ENCODE data around the gene CSE1L. TPM values are rescaled to one million over a fixed set of nuclear protein-coding genes. Genes with fewer than 3 reads are reported as not detected.

Gene CSE1L
- total RNA-seq, 4 donors from 2014 or later, result 24.3 to 62.0 (median 29.8) TPM

DNA sequence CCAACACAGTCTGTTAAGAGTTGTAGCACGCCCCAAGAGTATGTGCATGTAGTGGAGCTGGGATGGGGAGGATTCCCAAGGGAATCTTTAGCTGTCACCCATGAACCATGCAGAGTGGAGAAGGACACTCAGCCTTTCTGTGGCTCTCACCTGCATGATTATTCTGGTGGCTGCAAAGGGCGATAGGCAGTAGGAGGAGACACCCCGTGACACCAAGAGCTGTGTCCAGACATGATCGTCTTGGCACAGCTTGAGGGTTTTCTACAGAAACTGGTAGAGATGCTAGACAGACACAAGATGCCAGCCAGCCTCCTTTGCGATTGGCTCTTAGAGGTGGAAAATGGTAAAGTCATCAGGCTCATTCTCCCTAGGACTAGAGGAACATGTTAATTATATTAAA lies 3.1 kb upstream of the CSE1L start:
- TF ChIP-seq, protein P1, sequence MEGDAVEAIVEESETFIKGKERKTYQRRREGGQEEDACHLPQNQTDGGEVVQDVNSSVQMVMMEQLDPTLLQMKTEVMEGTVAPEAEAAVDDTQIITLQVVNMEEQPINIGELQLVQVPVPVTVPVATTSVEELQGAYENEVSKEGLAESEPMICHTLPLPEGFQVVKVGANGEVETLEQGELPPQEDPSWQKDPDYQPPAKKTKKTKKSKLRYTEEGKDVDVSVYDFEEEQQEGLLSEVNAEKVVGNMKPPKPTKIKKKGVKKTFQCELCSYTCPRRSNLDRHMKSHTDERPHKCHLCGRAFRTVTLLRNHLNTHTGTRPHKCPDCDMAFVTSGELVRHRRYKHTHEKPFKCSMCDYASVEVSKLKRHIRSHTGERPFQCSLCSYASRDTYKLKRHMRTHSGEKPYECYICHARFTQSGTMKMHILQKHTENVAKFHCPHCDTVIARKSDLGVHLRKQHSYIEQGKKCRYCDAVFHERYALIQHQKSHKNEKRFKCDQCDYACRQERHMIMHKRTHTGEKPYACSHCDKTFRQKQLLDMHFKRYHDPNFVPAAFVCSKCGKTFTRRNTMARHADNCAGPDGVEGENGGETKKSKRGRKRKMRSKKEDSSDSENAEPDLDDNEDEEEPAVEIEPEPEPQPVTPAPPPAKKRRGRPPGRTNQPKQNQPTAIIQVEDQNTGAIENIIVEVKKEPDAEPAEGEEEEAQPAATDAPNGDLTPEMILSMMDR (IDR thresholded peaks at IDR 0.05; ENCODE audit: low read depth), result no peak

DNA sequence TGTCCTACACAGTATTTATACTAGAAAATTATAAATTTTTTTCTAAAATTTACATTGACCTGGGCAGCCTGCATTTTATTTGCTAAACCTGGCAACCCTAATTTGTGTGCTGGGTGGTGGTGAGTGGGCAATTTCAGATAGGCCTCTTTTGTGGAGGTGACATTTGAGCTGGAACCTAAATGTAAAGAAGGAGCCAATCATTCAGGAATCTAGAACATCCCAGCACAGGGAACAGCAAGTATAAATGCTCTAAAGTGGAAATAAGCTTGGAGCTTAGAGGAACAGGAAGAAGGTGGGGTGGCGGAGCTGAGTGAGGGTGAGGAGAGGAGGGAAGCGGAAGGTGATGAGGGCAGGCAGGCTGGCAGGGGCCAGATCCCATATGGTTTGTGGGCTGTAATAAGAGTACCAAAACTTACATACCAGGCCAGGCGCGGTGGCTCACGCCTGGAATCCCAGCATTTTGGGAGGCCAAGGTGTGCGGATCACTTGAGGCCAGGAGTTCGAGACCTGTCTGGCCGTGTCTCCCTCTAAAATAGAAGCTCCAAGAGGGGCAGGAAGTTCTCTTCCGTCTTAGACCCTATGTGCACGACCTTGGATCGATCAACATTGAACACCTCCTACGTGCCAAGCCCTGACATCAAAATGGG lies 549 bp upstream of the CSE1L start:
- TF ChIP-seq, protein P1 (IDR thresholded peaks at IDR 0.05; ENCODE audit: low read depth), result no peak

DNA sequence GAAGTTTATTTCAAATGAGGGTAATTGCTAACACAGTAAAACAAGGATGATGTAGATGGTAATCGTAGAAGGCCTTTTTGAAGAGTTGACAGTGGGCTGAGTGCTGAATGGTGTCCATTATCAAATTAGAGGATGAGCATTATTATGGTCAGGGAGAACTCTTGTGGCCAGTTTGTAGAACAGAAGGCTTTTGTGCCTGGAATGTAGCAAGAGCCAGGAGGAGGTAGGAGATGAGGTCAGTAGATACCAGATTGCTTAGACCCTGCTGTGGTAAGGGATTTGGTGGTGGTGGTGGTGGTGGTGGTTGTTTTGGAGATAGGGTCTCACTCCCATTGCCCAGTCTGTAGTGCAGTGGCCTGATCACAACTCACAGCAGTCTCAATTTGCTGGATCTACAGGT lies 6.2 kb downstream of the CSE1L start:
- TF ChIP-seq, protein P1 (IDR thresholded peaks at IDR 0.05; ENCODE audit: low read depth), result no peak

DNA sequence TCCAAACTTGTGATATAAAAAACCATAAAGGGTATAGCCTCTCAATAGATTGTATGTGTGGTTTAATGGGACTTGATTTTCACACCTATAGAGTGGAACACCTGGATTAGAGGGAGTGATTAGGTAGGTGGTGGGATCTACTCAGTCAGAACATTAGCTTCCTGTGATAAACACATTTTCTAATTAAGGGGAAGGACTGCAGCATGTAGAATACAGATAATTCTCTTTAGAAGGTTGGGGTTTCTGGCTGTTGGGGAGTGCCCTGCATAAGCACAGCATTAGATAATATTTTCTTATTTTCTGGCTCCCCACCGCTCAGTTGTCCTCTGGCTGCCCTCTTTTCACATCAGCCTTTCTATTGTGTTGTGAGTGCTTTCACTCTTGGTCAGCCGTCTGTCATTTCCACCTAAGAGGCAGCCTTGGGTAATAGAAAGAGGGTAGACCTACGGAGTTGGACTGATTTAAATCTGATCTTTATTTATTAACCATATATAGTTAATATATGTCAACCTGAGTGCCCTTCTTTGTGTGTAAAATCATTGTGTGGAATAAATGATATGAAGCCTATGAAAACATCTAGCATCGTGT lies 8.0 kb downstream of the CSE1L start:
- TF ChIP-seq, protein P1 (IDR thresholded peaks at IDR 0.05; ENCODE audit: low read depth), result no peak

DNA sequence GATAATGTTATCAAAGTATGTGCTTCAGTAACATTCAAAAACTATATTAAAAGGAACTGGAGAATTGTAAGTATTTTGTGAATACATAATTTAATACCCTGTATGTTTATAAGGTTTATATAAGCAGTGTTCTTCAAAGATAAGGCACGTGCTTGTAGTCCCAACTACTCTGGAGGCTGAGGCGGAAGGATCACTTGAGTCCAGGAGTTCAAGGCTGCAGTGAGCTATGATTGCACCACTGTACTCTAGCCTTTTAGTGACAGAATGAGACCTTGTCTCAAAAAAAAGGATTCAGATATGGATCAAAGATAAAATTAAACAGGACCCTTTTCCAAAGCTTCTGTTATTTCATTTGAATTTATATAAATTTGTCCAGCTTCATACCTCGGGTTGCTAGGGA lies 17.2 kb downstream of the CSE1L start:
- TF ChIP-seq, protein P1 (IDR thresholded peaks at IDR 0.05; ENCODE audit: low read depth), result no peak

DNA sequence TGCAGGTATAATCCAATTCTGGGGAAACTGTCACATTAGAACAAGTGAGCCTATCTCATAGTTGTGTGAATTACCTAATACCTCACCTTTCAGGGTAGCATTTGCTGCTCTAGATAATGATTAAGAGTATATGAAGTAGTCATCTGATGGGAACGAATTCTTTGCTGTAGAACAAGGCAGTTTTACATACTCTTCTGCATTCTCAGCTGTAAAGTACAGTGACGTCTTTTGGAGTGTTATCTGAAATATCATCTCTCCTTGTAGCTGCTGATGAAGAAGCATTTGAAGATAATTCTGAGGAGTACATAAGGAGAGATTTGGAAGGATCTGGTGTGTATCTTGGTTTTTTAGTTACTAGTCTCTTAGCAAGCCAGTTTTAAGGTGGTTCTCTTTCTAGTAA lies 28.4 kb downstream of the CSE1L start:
- TF ChIP-seq, protein P1 (IDR thresholded peaks at IDR 0.05; ENCODE audit: low read depth), result no peak

DNA sequence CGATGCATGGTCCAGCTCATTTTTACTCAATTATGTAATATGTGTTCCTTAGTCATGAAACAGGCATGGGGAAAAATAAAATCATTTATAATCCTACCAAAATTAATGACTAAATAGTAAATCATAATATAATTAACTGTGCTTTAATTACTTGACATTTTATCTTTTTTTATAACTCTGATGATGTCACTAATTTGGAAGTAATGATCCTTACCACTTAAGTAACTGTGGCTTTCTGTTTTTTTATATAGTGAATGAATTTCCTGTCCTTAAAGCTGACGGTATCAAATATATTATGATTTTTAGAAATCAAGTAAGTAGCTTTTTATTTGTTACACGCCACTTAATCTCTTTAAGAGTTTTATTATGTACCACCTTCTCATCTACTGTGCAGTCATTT lies 32.2 kb downstream of the CSE1L start:
- TF ChIP-seq, protein P1 (IDR thresholded peaks at IDR 0.05; ENCODE audit: low read depth), result no peak

Measured in subcutaneous adipose tissue (tissue), 4 donors.